WI38 (cell line): ENCODE results near the gene GRSF1.
A peak's percentile ranks its signal among the peaks of the same experiment; 100 is the strongest.
"Not testable (repeated sequence)": the region's sequence is repeated elsewhere in the genome, so short reads cannot be mapped to it uniquely, and the experiment has no call there.

Source experiments
- H3K4me3 ChIP-seq: 2 replicates; pipeline ENCODE4 v1.5.1; 2011; ENCODE audit warnings: low read depth, mild to moderate bottlenecking, control low read depth, low read length
- CTCF ChIP-seq: IDR thresholded peaks from 2 replicates; pipeline ENCODE4 v1.5.1; 2012; ENCODE audit warnings: low read depth, mild to moderate bottlenecking, control low read depth, low read length

GRSF1 gene

GRCh38 chr4:70841951-70842350, 2.3 kb upstream of the GRSF1 start:
- TF ChIP-seq CTCF, result no peak
- no peak overlapping the region for H3K4me3 ChIP-seq

- no peak for TF ChIP-seq CTCF
- H3K4me3 ChIP-seq, result no peak overlapping the region
These were observed 1.5 kb upstream of the GRSF1 start for GRCh38 chr4:70841211-70841610.

- H3K4me3 ChIP-seq, result not testable (repeated sequence)
These were observed 941 bp upstream of the GRSF1 start for GRCh38 chr4:70840631-70841030.

GRCh38 chr4:70840137-70840536, 447 bp upstream of the GRSF1 start:
- not testable (repeated sequence) for H3K4me3 ChIP-seq

- TF ChIP-seq CTCF, result no peak
- peak overlapping the region; percentile 95 for H3K4me3 ChIP-seq
These were observed 763 bp downstream of the GRSF1 start for GRCh38 chr4:70838666-70839588.

GRCh38 chr4:70838204-70838603, 1.5 kb downstream of the GRSF1 start:
- no peak for TF ChIP-seq CTCF
- peak overlapping the region; percentile 95 for H3K4me3 ChIP-seq

GRCh38 chr4:70836081-70836480, 3.6 kb downstream of the GRSF1 start:
- H3K4me3 ChIP-seq, result no peak overlapping the region
- TF ChIP-seq CTCF, result no peak

GRCh38 chr4:70833675-70834074, 6.0 kb downstream of the GRSF1 start:
- no peak for TF ChIP-seq CTCF
- H3K4me3 ChIP-seq, result no peak overlapping the region
